Osteoblast (primary cell): ENCODE results near the gene FXYD6. TPM values are rescaled to one million over a fixed set of nuclear protein-coding genes. Genes with fewer than 3 reads are reported as not detected.

Experiments used
- DNase-seq: peaks from one replicate; pipeline ENCODE4 v3.0.0; 2011; ENCODE audit warnings: low spot score, mixed read lengths; ENCODE audit not compliant: insufficient read length; ENCODE audit errors: missing footprints
- H2AFZ ChIP-seq: 2 replicates; pipeline ENCODE4 v1.6.0; 2011; ENCODE audit warnings: mild to moderate bottlenecking, low read length
- H3K27ac ChIP-seq: 2 replicates; pipeline ENCODE4 v1.5.1; 2011; ENCODE audit warnings: mild to moderate bottlenecking, low read depth, low read length, moderate library complexity
- H3K27me3 ChIP-seq: 2 replicates; pipeline ENCODE4 v1.6.0; 2012; ENCODE audit warnings: mild to moderate bottlenecking, control low read depth, inconsistent platforms, low read length, moderate library complexity; ENCODE audit not compliant: insufficient read depth
- H3K36me3 ChIP-seq: 2 replicates; pipeline ENCODE4 v1.5.1; 2011; ENCODE audit warnings: mild to moderate bottlenecking, low read length, control low read depth, moderate library complexity; ENCODE audit not compliant: insufficient read depth
- H3K4me1 ChIP-seq: 2 replicates; pipeline ENCODE4 v1.5.1; 2011; ENCODE audit warnings: mild to moderate bottlenecking, low read length, control low read depth, moderate library complexity; ENCODE audit not compliant: insufficient read depth
- H3K4me2 ChIP-seq: 2 replicates; pipeline ENCODE4 v1.6.0; 2011; ENCODE audit warnings: mild to moderate bottlenecking, low read length; ENCODE audit not compliant: insufficient read depth
- H3K4me3 ChIP-seq: fragments of 200-600 bp; sonication (generic); 3 replicates; pipeline ENCODE4 v1.5.1; 2012; ENCODE audit warnings: mild to moderate bottlenecking, low read length, inconsistent platforms; ENCODE audit not compliant: insufficient read depth
- H3K79me2 ChIP-seq: 2 replicates; pipeline ENCODE4 v1.6.0; 2012; ENCODE audit warnings: mild to moderate bottlenecking, low read length, control low read depth, inconsistent platforms; ENCODE audit not compliant: insufficient read depth
- H3K9me3 ChIP-seq: 2 replicates; pipeline ENCODE4 v1.5.1; 2011; ENCODE audit warnings: low read depth, low read length, control low read depth
- H4K20me1 ChIP-seq: 2 replicates; pipeline ENCODE4 v1.6.0; 2012; ENCODE audit warnings: mild to moderate bottlenecking, low read length, control low read depth; ENCODE audit not compliant: insufficient read depth
- CTCF ChIP-seq: IDR thresholded peaks from 2 replicates; pipeline ENCODE4 v1.5.1; 2011; ENCODE audit warnings: mild to moderate bottlenecking, low read depth, low read length, moderate library complexity; ENCODE audit errors: extremely low read depth
- total RNA-seq: library from RNA; depleted of rRNA; stranded (reverse); fragments of >200 nt; gene quantifications from 2 replicates; pipeline ENCODE4 v1.2.3, GENCODE V29; 2012

FXYD6 gene
- total RNA-seq, 1 donor = not detected

GRCh38 chr11:117793583-117793982 is 82.9 kb downstream of the FXYD6 start:
- Histone ChIP-seq H3K36me3 (no peaks in the 10 kb centered on the region), H3K79me2 (no peaks in the 10 kb centered on the region), H2AFZ (no peak overlapping the region), H3K27ac (no peak overlapping the region), H3K9me3 (no peaks in the 10 kb centered on the region), H3K27me3 (peaks cover 42% of the 10 kb centered on the region), H4K20me1 (no peaks in the 10 kb centered on the region), H3K4me2 (no peak overlapping the region), H3K4me3 (no peak overlapping the region), H3K4me1 (no peaks in the 10 kb centered on the region)
- TF ChIP-seq CTCF = no peak
- DNase-seq = no peak

GRCh38 chr11:117792992-117793391 is 83.5 kb downstream of the FXYD6 start:
- H2AFZ ChIP-seq = no peak overlapping the region
- DNase-seq = no peak
- no peak overlapping the region for H3K27ac ChIP-seq
- H3K9me3 ChIP-seq = no peaks in the 10 kb centered on the region
- H3K4me2 ChIP-seq = no peak overlapping the region
- no peak for TF ChIP-seq CTCF
- no peaks in the 10 kb centered on the region for H3K79me2 ChIP-seq
- H3K4me1 ChIP-seq = no peaks in the 10 kb centered on the region
- no peaks in the 10 kb centered on the region for H3K36me3 ChIP-seq
- H3K27me3 ChIP-seq = peaks cover 37% of the 10 kb centered on the region
- no peak overlapping the region for H3K4me3 ChIP-seq
- no peaks in the 10 kb centered on the region for H4K20me1 ChIP-seq

GRCh38 chr11:117792241-117792640 is 84.2 kb downstream of the FXYD6 start:
- H3K4me3 ChIP-seq = no peak overlapping the region
- H3K4me2 ChIP-seq = no peak overlapping the region
- no peaks in the 10 kb centered on the region for H3K79me2 ChIP-seq
- peaks cover 31% of the 10 kb centered on the region for H3K27me3 ChIP-seq
- H2AFZ ChIP-seq = no peak overlapping the region
- H3K4me1 ChIP-seq = no peaks in the 10 kb centered on the region
- H3K27ac ChIP-seq = no peak overlapping the region
- TF ChIP-seq CTCF = no peak
- no peaks in the 10 kb centered on the region for H4K20me1 ChIP-seq
- H3K36me3 ChIP-seq = no peaks in the 10 kb centered on the region
- DNase-seq = no peak
- no peaks in the 10 kb centered on the region for H3K9me3 ChIP-seq

- Histone ChIP-seq H3K27me3 (peaks cover 20% of the 10 kb centered on the region), H3K4me3 (no peak overlapping the region), H3K79me2 (no peaks in the 10 kb centered on the region), H4K20me1 (no peaks in the 10 kb centered on the region), H3K36me3 (no peaks in the 10 kb centered on the region), H3K4me2 (no peak overlapping the region), H3K9me3 (no peaks in the 10 kb centered on the region), H2AFZ (no peak overlapping the region), H3K27ac (no peak overlapping the region), H3K4me1 (no peaks in the 10 kb centered on the region)
- DNase-seq = no peak
- no peak for TF ChIP-seq CTCF
Observed at GRCh38 chr11:117790279-117790678, 86.2 kb downstream of the FXYD6 start.
